ENCODE measurements around the gene DGKD.
"Not testable (repeated sequence)": the region's sequence is repeated elsewhere in the genome, so short reads cannot be mapped to it uniquely, and the experiment has no call there.

The DGKD gene

GRCh38 chr2:233365861-233366520 is 11.7 kb downstream of the DGKD start:
- no peak for FAIRE-seq

- FAIRE-seq = no peak
These were observed 13.3 kb downstream of the DGKD start for GRCh38 chr2:233367586-233367985.

GRCh38 chr2:233368756-233369155 is 14.5 kb downstream of the DGKD start:
- FAIRE-seq = no peak

DNA sequence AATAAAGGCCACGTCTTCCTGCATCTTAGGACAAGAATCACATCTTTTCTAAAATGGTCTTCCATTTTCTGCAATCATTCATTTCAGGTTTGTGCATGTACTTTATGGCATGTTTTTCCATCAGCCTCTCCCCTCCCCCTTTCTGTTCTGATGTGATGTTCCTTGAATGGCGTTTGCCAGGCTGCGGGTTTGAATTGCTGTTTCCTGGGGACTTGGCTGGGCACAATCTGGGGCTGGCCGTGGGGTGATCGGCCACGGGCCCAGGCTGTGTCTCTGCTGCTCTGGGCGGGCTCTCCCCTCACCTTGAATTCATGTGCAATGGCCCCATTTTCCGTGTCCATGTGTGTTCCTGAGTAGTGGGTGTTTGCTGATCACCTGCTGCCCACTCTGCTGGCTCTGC is 15.2 kb downstream of the DGKD start:
- no peak for FAIRE-seq

GRCh38 chr2:233369897-233370685 is 15.8 kb downstream of the DGKD start:
- no peak for FAIRE-seq

DNA sequence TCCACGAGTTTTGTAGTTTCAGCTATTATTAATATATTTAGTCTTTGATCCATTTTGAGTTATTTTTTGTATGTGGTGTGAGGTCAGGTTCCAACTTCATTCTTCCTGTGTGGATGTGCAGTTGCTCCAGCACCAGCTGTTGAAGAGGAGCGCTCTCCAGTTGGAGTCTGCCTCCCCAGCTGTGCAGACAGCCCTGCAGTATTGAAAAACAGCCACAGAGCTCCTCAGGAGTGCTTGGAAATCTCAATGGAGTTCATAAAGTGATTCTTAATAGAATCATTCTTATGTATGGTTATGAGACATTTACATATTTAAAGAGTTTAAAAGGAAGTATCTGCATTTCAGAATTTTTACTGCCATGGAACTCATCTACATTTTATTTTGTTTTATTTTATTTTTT is 17.3 kb downstream of the DGKD start:
- no peak for FAIRE-seq

- FAIRE-seq = no peak
These were observed 18.6 kb downstream of the DGKD start for GRCh38 chr2:233372855-233373254.

DNA sequence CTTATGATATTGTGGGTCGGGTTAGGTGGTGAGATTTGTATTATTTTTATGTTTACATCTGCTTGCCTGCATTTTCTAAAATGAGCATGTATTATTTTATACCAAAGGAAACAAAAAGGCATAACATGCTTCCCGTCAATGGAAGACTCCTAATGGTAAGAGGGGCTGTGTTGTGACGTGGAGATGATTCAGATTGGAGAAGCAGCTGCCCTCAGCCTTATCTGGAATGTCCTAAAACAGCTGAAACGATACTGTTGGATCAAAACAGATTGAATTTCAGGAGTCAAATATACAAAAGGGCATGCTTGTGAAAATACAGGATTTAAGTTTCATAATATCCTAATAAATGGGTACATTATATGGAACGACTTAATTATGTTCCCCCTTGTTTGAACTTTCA is 19.0 kb downstream of the DGKD start:
- no peak for FAIRE-seq

DNA sequence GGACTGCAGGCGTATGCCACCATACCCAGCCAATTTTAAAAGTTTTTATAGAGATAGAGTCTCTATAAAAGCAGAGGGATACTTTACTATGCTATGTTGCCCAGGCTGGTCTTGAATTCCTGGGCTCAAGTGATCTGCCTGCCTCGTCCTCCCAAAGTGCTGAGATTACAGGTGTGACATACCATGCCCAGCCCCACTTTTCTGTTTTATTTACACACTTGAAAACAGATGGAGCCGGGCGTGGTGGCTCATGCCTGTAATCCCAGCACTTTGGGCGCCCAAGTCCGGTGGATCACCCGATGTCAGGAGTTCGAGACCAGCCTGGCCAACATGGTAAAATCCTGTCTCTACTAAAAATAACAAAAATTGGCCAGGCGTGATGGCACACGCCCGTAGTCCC is 20.5 kb downstream of the DGKD start:
- not testable (repeated sequence) for FAIRE-seq

DNA sequence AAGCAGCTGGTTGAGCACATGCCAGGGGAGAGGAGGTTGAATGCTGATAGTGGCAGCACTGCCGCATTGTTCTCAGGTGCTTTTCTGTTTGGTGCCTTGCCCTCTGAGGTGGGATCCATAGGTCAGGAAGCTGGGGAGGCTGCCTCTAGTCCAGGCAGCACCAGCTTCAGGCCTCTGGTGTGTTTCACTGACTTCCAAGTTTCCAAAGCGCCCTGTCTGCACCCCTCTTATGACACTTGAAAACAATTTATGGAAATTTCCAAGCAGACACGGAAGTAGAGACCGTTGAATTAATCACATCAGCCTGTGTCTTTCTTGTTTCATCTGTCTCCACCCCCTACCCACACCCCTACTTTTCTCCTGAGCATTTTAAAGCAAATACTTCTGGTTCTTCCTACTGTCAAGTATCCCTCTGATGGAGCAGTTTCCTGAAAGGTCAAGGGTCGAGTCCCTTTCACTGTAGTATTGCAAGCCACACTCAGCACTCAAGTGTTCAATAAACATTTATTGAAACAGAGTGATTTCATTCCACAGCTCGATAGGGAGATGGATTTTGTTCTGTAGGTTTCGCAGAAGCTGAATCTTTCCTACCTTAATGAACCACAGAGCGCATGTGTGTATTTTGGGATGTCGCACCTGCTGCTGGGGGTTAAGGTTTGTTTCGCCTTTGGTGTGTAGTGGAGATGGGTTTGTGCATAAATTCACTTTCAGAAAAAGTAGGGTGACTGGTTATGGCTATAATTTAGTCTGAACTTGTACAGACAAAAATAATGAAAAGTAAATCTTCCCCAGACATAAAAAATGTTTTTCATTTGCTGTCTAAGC is 21.4 kb downstream of the DGKD start:
- FAIRE-seq = no peak

GRCh38 chr2:233379034-233379433 is 24.7 kb downstream of the DGKD start:
- FAIRE-seq = no peak

- FAIRE-seq = no peak
These were observed 25.1 kb downstream of the DGKD start for GRCh38 chr2:233379441-233379840.

DNA sequence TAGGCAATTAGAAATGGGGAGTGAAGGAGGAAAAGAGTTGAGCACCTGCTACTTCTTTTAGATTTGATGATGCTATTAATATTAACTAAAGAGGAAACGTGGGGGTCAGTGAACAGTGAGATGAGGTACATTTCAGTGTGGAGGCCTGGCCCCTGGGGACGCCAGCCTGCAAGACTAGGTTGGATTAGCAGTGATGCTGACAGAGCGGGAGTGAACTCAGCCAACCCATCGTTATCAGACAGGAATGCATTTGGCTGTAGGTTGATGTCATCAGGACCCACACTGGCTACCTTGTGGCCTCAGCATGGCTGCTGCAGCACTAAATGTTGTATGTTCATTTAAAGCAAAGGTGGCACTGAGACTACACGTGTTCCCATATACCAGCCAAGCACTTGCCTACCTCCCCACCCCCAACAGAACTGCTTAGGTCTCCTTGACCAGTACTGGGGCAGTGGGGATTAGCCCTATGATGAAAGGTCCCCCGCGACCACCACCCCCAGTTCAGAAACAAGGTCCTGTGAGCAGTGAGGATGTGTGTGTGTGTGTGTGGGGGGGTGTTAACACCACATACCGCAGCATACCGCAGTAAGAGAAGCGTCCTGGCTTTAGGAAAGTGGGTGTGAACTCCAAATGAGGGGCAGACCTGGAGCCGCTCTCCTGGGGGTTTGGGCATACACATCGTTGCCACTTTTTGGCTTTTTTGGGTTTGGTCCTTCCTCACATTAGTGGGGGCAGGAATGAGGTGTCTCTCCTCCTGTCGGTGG is 26.0 kb downstream of the DGKD start:
- FAIRE-seq = no peak

- no peak for FAIRE-seq
These were observed 26.8 kb downstream of the DGKD start for GRCh38 chr2:233380995-233381637.

DNA sequence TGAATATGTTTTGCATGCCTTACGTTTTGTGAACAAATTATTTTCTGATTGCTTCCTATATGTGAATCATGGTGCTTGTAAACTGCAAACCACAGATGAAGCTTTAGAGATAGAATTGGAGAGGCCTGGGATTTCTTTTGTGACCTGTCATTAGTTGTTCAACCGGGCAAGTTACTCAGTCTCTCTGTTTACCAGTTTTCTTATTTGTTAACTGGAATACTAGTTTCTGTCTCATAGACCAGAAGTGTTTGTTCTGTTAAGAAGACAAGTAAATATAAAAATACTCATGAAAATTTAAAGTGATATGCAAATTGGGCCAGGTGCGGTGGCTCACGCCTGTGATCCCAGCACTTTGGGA is 27.3 kb downstream of the DGKD start:
- no peak for FAIRE-seq

- no peak for FAIRE-seq
These were observed 29.7 kb downstream of the DGKD start for GRCh38 chr2:233384015-233384414.

- FAIRE-seq = no peak
These were observed 30.7 kb downstream of the DGKD start for GRCh38 chr2:233384811-233385488.

DNA sequence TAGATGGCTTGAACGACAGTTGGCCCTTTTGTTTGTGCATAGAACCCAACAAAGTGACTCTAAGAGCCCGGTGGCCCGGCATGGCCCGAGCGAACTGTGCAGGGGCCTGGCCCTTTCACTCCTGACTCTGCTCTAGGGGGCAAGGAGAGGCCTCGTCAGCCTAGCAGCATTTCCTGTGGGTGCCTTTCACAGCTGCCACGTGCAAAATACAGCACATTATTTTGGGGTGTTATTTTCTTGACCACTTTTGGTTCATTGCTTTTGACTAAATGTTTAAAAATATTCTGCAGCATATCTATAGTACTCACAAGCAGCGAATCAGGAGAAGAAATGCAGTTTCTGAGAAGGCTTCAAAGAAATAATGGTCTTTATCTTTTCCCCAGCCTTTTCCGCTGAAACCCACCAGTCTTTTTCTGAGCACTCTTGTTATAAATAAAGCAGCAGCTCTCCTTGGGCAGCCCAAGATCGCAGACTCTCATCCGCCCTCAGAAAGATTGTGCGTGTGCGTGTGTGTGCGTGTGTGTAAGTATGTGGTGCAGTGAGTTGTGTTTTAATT is 31.3 kb downstream of the DGKD start:
- no peak for FAIRE-seq

- FAIRE-seq = no peak
These were observed 32.2 kb downstream of the DGKD start for GRCh38 chr2:233386382-233387041.

DNA sequence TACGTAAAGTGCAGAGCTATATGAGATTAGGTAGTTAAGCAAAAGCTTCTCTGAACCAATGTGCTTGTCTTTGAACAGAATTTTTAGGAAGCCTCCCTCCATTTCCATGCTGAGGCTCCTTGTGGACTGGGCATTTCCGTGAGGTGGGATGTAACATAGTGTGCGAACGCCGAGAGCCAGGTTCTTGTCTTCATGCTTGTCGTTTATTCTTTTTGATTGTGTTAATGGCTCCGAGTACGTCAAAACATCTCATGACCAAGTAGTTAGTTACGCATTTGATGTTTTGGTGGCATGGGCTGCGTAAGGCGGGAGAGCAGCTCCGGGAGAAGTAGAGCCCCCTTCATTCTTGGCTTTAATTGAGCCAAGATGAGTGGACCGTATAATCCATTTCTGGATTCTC is 32.9 kb downstream of the DGKD start:
- FAIRE-seq = no peak
